GM23338 (cell line): Measurements from ENCODE around the gene CNKSR1. TPM values are rescaled to one million over a fixed set of nuclear protein-coding genes. Genes with fewer than 3 reads are reported as not detected.

Source experiments
- ATAC-seq: fragments of 200-7000 bp; cut with Tn5 transposase; 3 replicates; pipeline ENCODE4 v1.9.1; 2020
- DNase-seq: peaks from one replicate; pipeline ENCODE4 v3.0.0-alpha.2; 2015; ENCODE audit warnings: low spot score
- H2AFZ ChIP-seq: fragments of 200-600 bp; sonication (generic); 2 replicates; pipeline ENCODE4 v1.8.0; 2016; ENCODE audit warnings: antibody characterized with exemption, mild to moderate bottlenecking, moderate library complexity
- H3F3A ChIP-seq: fragments of 200-600 bp; sonication (generic); replicated peaks from 2 replicates; pipeline ENCODE4 v1.8.0; 2017; ENCODE audit warnings: antibody characterized with exemption, mixed run types, low read depth
- H3K27ac ChIP-seq: fragments of 200-600 bp; sonication (generic); 2 replicates; pipeline ENCODE4 v1.6.1; 2016; ENCODE audit warnings: low read depth
- H3K27me3 ChIP-seq: fragments of 200-600 bp; sonication (generic); 2 replicates; pipeline ENCODE4 v1.8.0; 2016; ENCODE audit warnings: mild to moderate bottlenecking, mixed run types, moderate library complexity; ENCODE audit not compliant: insufficient read depth
- H3K36me3 ChIP-seq: fragments of 200-600 bp; sonication (generic); 2 replicates; pipeline ENCODE4 v1.8.0; 2016; ENCODE audit warnings: mild to moderate bottlenecking; ENCODE audit not compliant: insufficient read depth
- H3K4me1 ChIP-seq: fragments of 200-600 bp; sonication (generic); 2 replicates; pipeline ENCODE4 v1.8.0; 2016; ENCODE audit warnings: mild to moderate bottlenecking, moderate library complexity; ENCODE audit not compliant: insufficient read depth
- H3K4me2 ChIP-seq: fragments of 200-600 bp; sonication (generic); 2 replicates; pipeline ENCODE4 v1.7.1; 2017; ENCODE audit warnings: mixed run types
- H3K4me3 ChIP-seq: fragments of 200-600 bp; sonication (generic); 2 replicates; pipeline ENCODE4 v1.6.1; 2016; ENCODE audit warnings: mixed run types
- H3K79me2 ChIP-seq: fragments of 200-600 bp; sonication (generic); replicated peaks from 2 replicates; pipeline ENCODE4 v1.8.0; 2017; ENCODE audit warnings: mild to moderate bottlenecking; ENCODE audit not compliant: insufficient read depth
- H3K9me2 ChIP-seq: fragments of 200-600 bp; sonication (generic); 2 replicates; pipeline ENCODE4 v1.8.0; 2017; ENCODE audit not compliant: insufficient read depth
- H4K20me1 ChIP-seq: fragments of 200-600 bp; sonication (generic); replicated peaks from 2 replicates; pipeline ENCODE4 v1.8.0; 2017; ENCODE audit warnings: mild to moderate bottlenecking; ENCODE audit not compliant: insufficient read depth
- H3K27ac Mint-ChIP-seq: 2 replicates; pipeline ENCODE4 v1.8.0; 2020; ENCODE audit warnings: inconsistent platforms, mild to moderate bottlenecking, moderate library complexity, mixed read lengths
- H3K27me3 Mint-ChIP-seq: 3 replicates; pipeline ENCODE4 v1.8.0; 2022; ENCODE audit warnings: low read depth, mild to moderate bottlenecking, moderate library complexity, mixed read lengths, inconsistent platforms; ENCODE audit not compliant: insufficient read depth, poor library complexity
- H3K36me3 Mint-ChIP-seq: 3 replicates; pipeline ENCODE4 v1.8.0; 2021; ENCODE audit warnings: low read depth, mild to moderate bottlenecking, inconsistent platforms, moderate library complexity, mixed read lengths
- H3K4me1 Mint-ChIP-seq: 3 replicates; pipeline ENCODE4 v1.8.0; 2020; ENCODE audit warnings: mild to moderate bottlenecking, inconsistent platforms, mixed read lengths
- H3K4me3 Mint-ChIP-seq: 3 replicates; pipeline ENCODE4 v1.8.0; 2021; ENCODE audit warnings: moderate library complexity, mild to moderate bottlenecking, inconsistent platforms, mixed read lengths
- H3K9me3 Mint-ChIP-seq: 3 replicates; pipeline ENCODE4 v1.8.0; 2020; ENCODE audit warnings: moderate library complexity, mild to moderate bottlenecking, inconsistent platforms, mixed read lengths
- CREB1 ChIP-seq: fragments of 250-450 bp; sonication (Bioruptor Pico); IDR thresholded peaks from 2 replicates; pipeline ENCODE4 v1.5.0; 2020; ENCODE audit warnings: low read depth, mild to moderate bottlenecking, moderate library complexity
- EZH2 ChIP-seq: fragments of 200-600 bp; sonication (generic); IDR thresholded peaks from one replicate; pipeline ENCODE4 v1.8.0; 2017; ENCODE audit warnings: antibody characterized with exemption, mild to moderate bottlenecking, low read depth; ENCODE audit not compliant: unreplicated experiment
- EZH2phosphoT487 ChIP-seq: fragments of 200-600 bp; sonication (generic); IDR thresholded peaks from one replicate; pipeline ENCODE4 v1.8.1; 2018; ENCODE audit warnings: antibody characterized with exemption; ENCODE audit not compliant: unreplicated experiment
- JUNB ChIP-seq: IDR thresholded peaks from one replicate; pipeline ENCODE4 v1.6.1; 2016; ENCODE audit warnings: antibody characterized with exemption; ENCODE audit not compliant: unreplicated experiment
- NANOG ChIP-seq: IDR thresholded peaks from 2 replicates; pipeline ENCODE4 v1.6.1; 2016; ENCODE audit warnings: antibody characterized with exemption, borderline replicate concordance
- POLR2AphosphoS5 ChIP-seq: IDR thresholded peaks from 2 replicates; pipeline ENCODE4 v1.6.1; 2016; ENCODE audit warnings: antibody characterized with exemption, low read depth
- REST ChIP-seq: IDR thresholded peaks from one replicate; pipeline ENCODE4 v1.6.1; 2018; ENCODE audit warnings: antibody characterized with exemption; ENCODE audit not compliant: unreplicated experiment
- STAT1 ChIP-seq: IDR thresholded peaks from one replicate; pipeline ENCODE4 v1.6.1; 2016; ENCODE audit warnings: antibody characterized with exemption; ENCODE audit not compliant: unreplicated experiment
- ZNF114 ChIP-seq: fragments of 250-450 bp; sonication (Bioruptor Pico); IDR thresholded peaks from 2 replicates; pipeline ENCODE4 v1.5.0; 2020; ENCODE audit warnings: mild to moderate bottlenecking, moderate library complexity
- ZNF331 ChIP-seq: fragments of 250-450 bp; sonication (Bioruptor Pico); IDR thresholded peaks from 2 replicates; pipeline ENCODE4 v1.5.0; 2020; ENCODE audit warnings: low read depth, mild to moderate bottlenecking, moderate library complexity
- polyA plus RNA-seq: library from polyadenylated mRNA; unstranded; fragments of >200 nt; fragmentation: Nextera tagmentation; extraction: Ambion mirVana; gene quantifications from 2 replicates; pipeline ENCODE4 v1.2.1, GENCODE V29; 2016
- total RNA-seq: library from RNA; depleted of rRNA; stranded (reverse); fragments of >200 nt; shearing (Covaris generic); gene quantifications from 2 replicates; pipeline ENCODE4 v1.2.3, GENCODE V29; 2014
- TF ChIP-seq, protein P1 (sequence below), 2 experiments: fragments of 200-600 bp in 1 of 2; sonication (generic) in 1 of 2; conservative IDR thresholded peaks; 2 replicates each; pipeline versions ENCODE4 v1.5.1 to v1.6.1; 2016 to 2017; ENCODE audit warnings: antibody characterized with exemption in 2 of 2, low read depth in 2 of 2, mild to moderate bottlenecking in 2 of 2, moderate library complexity in 1 of 2
- TF ChIP-seq, protein P2 (sequence below): fragments of 250-450 bp; sonication (Bioruptor Pico); IDR thresholded peaks from 2 replicates; pipeline ENCODE4 v1.5.0; 2020; ENCODE audit warnings: mild to moderate bottlenecking, moderate library complexity
- TF ChIP-seq, protein P3 (sequence below): IDR thresholded peaks from 2 replicates; pipeline ENCODE4 v1.6.1; 2016; ENCODE audit warnings: antibody characterized with exemption

Gene CNKSR1
- total and polyA plus RNA-seq, 2 experiments from 2014 or later = 9.7 to 12.5 TPM

GRCh38 chr1:26180010-26180506 lies 2.8 kb downstream of the CNKSR1 start:
- no peak overlapping the region for H2AFZ ChIP-seq
- Mint-ChIP-seq H3K9me3 (no peaks in the 10 kb centered on the region), H3K4me3 (no peak overlapping the region), H3K4me1 (peaks cover 10% of the 10 kb centered on the region; the same call in 2 of the 3 replicates), H3K36me3 (peaks cover 7% of the 10 kb centered on the region; the same call in 2 of the 3 replicates), H3K27me3 (peaks cover 13% of the 10 kb centered on the region), H3K27ac (no peak overlapping the region)
- no peaks in the 10 kb centered on the region; the same call in 1 of the 2 replicates for H3K4me1 ChIP-seq
- H3K27ac ChIP-seq = no peak overlapping the region
- no peaks in the 10 kb centered on the region for H3K9me2 ChIP-seq
- DNase-seq (no peak), ATAC-seq (no peak)
- no peak overlapping the region for H3K4me2 ChIP-seq
- no peak for TF ChIP-seq EZH2phosphoT487
- TF ChIP-seq ZNF114 = no peak
- no peak for TF ChIP-seq JUNB
- TF ChIP-seq REST = no peak
- no peak for TF ChIP-seq CREB1 (CRISPR knock-in tag)
- TF ChIP-seq, protein P1, sequence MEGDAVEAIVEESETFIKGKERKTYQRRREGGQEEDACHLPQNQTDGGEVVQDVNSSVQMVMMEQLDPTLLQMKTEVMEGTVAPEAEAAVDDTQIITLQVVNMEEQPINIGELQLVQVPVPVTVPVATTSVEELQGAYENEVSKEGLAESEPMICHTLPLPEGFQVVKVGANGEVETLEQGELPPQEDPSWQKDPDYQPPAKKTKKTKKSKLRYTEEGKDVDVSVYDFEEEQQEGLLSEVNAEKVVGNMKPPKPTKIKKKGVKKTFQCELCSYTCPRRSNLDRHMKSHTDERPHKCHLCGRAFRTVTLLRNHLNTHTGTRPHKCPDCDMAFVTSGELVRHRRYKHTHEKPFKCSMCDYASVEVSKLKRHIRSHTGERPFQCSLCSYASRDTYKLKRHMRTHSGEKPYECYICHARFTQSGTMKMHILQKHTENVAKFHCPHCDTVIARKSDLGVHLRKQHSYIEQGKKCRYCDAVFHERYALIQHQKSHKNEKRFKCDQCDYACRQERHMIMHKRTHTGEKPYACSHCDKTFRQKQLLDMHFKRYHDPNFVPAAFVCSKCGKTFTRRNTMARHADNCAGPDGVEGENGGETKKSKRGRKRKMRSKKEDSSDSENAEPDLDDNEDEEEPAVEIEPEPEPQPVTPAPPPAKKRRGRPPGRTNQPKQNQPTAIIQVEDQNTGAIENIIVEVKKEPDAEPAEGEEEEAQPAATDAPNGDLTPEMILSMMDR (conservative IDR thresholded peaks at IDR 0.05; ENCODE audit: low read depth in 2 of 2) = no peak
- TF ChIP-seq ZNF331 (CRISPR knock-in tag) = no peak
- TF ChIP-seq, protein P2, sequence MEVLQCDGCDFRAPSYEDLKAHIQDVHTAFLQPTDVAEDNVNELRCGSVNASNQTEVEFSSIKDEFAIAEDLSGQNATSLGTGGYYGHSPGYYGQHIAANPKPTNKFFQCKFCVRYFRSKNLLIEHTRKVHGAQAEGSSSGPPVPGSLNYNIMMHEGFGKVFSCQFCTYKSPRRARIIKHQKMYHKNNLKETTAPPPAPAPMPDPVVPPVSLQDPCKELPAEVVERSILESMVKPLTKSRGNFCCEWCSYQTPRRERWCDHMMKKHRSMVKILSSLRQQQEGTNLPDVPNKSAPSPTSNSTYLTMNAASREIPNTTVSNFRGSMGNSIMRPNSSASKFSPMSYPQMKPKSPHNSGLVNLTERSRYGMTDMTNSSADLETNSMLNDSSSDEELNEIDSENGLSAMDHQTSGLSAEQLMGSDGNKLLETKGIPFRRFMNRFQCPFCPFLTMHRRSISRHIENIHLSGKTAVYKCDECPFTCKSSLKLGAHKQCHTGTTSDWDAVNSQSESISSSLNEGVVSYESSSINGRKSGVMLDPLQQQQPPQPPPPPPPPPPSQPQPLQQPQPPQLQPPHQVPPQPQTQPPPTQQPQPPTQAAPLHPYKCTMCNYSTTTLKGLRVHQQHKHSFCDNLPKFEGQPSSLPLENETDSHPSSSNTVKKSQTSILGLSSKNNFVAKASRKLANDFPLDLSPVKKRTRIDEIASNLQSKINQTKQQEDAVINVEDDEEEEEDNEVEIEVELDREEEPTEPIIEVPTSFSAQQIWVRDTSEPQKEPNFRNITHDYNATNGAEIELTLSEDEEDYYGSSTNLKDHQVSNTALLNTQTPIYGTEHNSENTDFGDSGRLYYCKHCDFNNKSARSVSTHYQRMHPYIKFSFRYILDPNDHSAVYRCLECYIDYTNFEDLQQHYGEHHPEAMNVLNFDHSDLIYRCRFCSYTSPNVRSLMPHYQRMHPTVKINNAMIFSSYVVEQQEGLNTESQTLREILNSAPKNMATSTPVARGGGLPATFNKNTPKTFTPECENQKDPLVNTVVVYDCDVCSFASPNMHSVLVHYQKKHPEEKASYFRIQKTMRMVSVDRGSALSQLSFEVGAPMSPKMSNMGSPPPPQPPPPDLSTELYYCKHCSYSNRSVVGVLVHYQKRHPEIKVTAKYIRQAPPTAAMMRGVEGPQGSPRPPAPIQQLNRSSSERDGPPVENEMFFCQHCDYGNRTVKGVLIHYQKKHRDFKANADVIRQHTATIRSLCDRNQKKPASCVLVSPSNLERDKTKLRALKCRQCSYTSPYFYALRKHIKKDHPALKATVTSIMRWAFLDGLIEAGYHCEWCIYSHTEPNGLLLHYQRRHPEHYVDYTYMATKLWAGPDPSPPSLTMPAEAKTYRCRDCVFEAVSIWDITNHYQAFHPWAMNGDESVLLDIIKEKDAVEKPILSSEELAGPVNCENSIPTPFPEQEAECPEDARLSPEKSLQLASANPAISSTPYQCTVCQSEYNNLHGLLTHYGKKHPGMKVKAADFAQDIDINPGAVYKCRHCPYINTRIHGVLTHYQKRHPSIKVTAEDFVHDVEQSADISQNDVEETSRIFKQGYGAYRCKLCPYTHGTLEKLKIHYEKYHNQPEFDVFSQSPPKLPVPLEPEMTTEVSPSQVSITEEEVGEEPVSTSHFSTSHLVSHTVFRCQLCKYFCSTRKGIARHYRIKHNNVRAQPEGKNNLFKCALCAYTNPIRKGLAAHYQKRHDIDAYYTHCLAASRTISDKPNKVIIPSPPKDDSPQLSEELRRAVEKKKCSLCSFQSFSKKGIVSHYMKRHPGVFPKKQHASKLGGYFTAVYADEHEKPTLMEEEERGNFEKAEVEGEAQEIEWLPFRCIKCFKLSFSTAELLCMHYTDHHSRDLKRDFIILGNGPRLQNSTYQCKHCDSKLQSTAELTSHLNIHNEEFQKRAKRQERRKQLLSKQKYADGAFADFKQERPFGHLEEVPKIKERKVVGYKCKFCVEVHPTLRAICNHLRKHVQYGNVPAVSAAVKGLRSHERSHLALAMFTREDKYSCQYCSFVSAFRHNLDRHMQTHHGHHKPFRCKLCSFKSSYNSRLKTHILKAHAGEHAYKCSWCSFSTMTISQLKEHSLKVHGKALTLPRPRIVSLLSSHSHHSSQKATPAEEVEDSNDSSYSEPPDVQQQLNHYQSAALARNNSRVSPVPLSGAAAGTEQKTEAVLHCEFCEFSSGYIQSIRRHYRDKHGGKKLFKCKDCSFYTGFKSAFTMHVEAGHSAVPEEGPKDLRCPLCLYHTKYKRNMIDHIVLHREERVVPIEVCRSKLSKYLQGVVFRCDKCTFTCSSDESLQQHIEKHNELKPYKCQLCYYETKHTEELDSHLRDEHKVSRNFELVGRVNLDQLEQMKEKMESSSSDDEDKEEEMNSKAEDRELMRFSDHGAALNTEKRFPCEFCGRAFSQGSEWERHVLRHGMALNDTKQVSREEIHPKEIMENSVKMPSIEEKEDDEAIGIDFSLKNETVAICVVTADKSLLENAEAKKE (CRISPR knock-in tag) = no peak
- TF ChIP-seq, protein P3, sequence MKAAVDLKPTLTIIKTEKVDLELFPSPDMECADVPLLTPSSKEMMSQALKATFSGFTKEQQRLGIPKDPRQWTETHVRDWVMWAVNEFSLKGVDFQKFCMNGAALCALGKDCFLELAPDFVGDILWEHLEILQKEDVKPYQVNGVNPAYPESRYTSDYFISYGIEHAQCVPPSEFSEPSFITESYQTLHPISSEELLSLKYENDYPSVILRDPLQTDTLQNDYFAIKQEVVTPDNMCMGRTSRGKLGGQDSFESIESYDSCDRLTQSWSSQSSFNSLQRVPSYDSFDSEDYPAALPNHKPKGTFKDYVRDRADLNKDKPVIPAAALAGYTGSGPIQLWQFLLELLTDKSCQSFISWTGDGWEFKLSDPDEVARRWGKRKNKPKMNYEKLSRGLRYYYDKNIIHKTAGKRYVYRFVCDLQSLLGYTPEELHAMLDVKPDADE = no peak
- no peak for TF ChIP-seq STAT1
- no peak for TF ChIP-seq POLR2AphosphoS5
- no peak for TF ChIP-seq NANOG
- TF ChIP-seq EZH2 = no peak
- H3F3A ChIP-seq = peaks cover 4% of the 10 kb centered on the region; the same call in 1 of the 2 replicates
- H3K79me2 ChIP-seq = no peaks in the 10 kb centered on the region
- no peaks in the 10 kb centered on the region for H3K36me3 ChIP-seq
- no peaks in the 10 kb centered on the region for H3K27me3 ChIP-seq
- no peak overlapping the region for H3K4me3 ChIP-seq
- no peaks in the 10 kb centered on the region; the same call in 1 of the 2 replicates for H4K20me1 ChIP-seq
